ENCODE data around the gene PSD4.

Gene PSD4

DNA sequence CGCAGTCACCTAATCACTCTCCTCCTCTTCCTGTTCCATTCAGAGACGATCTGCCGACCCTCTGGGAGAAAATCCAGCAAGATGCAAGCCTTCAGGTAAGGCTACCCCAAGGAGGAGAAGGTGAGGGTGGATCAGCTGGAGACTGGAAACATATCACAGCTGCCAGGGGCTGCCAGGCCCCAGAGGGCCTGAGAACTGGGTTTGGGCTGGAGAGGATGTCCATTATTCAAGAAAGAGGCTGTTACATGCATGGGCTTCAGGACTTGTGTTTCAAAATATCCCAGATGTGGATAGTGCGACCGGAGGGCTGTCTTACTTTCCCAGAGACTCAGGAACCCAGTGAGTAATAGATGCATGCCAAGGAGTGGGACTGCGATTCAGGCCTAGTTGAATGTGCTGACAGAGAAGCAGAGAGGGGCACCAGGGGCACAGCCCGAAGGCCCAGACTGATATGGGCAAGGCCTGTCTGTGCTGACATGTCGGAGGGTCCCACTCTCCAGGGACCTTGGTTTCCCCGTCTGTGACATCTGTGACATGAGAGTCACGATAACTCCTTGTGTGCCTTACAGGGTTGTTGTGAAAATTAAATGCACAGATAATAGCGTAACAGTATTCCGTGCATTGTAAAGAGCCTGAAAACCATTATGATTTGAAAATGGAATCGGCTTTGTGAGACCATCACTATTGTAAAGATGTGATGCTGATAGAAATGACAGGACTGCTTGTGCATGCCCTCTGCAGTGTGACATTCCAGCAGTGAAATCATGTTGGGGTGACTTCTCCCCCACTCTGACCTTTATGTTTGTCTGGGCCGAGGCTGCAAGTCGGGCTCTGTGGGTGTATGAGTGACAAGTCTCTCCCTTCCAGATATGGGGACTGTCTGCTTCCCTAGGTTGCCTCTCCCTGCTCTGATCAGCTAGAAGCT is 45.9 kb upstream of the PSD4 start:
- CTCF ChIA-PET: interaction anchor here (0.7 to 2.0 kb wide), 2 partner anchors 10 to 146 kb away, joined by 3 to 12 read pairs; no protein-coding TSS in a partner anchor
- POLR2A ChIA-PET: no interaction called here
- no peak for DNase-seq (ENCODE audit: extremely low spot score)
- TF ChIP-seq NFRKB (IDR thresholded peaks at IDR 0.05): no peak
- no peak for TF ChIP-seq FOXK2 (IDR thresholded peaks at IDR 0.05)
- no peak for TF ChIP-seq L3MBTL2 (conservative IDR thresholded peaks at IDR 0.05)
- TF ChIP-seq FOXA1 (IDR thresholded peaks at IDR 0.05): no peak
- TF ChIP-seq FOXM1 (IDR thresholded peaks at IDR 0.05; ENCODE audit: borderline replicate concordance): no peak
- TF ChIP-seq SP1 (IDR thresholded peaks at IDR 0.05): no peak

DNA sequence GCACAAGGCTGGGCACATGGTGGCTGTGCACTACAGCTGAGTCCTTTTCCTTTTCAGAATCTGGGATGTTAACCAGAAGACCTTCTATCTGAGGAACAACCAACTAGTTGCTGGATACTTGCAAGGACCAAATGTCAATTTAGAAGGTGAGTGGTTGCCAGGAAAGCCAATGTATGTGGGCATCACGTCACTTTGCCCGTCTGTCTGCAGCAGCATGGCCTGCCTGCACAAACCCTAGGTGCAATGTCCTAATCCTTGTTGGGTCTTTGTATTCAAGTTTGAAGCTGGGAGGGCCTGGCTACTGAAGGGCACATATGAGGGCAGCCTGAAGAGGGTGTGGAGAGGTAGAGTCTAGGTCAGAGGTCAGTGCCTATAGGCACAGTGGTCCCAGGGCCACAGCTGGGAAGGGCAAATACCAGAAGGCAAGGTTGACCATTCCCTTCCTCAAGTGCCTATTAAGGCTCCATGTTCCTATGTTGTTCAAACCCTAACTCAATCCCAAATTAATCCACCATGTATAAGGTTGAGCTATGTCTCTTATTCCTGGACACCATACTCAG is 44.2 kb upstream of the PSD4 start:
- no peak for TF ChIP-seq L3MBTL2 (conservative IDR thresholded peaks at IDR 0.05)
- TF ChIP-seq FOXA1 (IDR thresholded peaks at IDR 0.05): no peak
- no peak for TF ChIP-seq HDGF (IDR thresholded peaks at IDR 0.05; ENCODE audit: borderline replicate concordance)
- TF ChIP-seq ZNF384 (IDR thresholded peaks at IDR 0.05): no peak
- no peak for TF ChIP-seq NFRKB (IDR thresholded peaks at IDR 0.05)
- TF ChIP-seq LEF1 (IDR thresholded peaks at IDR 0.05; ENCODE audit: borderline replicate concordance): no peak
- no peak for TF ChIP-seq ELF4 (IDR thresholded peaks at IDR 0.05)
- no peak for TF ChIP-seq SUZ12 (IDR thresholded peaks at IDR 0.05)
- TF ChIP-seq SP1 (IDR thresholded peaks at IDR 0.05): no peak
- no peak for TF ChIP-seq ARNT (IDR thresholded peaks at IDR 0.05)
- DNase-seq (ENCODE audit: extremely low spot score): no peak
- POLR2A ChIA-PET: no interaction called here
- CTCF ChIA-PET: interaction anchor here (2.0 kb wide), 1 partner anchor 8 kb away, joined by 12 read pairs; no protein-coding TSS in a partner anchor

DNA sequence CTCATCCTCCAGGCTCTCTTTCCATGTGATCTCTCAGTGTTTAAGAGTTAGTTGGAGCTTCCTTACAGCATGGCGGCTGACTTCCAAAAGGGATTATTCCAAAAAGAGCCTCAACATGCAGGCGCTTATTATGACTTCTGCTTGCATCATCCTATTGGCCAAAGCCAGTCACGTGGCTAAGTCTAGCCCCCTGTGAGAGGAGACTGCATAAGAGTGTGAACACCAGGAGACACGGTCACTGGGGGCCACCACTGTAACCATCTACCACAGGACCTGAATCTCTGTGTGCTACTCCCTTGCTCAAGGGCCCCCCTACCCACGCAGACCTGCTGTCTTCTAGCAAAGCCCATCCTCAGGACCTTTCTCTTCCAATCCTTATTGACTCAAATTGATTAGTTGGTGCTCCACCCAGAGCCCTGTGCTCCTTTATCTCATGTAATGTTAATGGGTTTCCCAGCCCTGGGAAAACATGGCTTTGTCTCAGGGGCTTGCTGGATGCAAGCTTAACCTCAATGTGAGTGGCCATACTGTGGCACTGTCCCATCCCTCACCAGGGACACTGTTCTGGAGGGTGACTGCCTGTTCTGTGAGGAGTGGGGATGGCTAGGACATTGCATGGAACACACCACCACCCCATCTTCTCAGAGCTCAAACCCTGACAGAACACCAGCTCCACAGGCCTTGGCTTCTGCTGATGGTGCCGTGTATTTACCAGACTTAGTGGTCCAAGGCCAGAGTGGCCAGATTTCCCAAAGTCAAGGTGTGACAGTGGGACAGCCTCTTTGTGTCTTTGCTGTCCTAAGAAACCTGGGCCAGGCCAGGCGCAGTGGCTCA is 42.2 kb upstream of the PSD4 start:
- ChIA-PET CTCF (no interaction called here), POLR2A (no interaction called here)
- DNase-seq (ENCODE audit: extremely low spot score): no peak
- no peak for TF ChIP-seq SP1 (IDR thresholded peaks at IDR 0.05)
- no peak for TF ChIP-seq NFRKB (IDR thresholded peaks at IDR 0.05)
- no peak for TF ChIP-seq BHLHE40 (IDR thresholded peaks at IDR 0.05; ENCODE audit: borderline replicate concordance)
- no peak for TF ChIP-seq ZNF384 (IDR thresholded peaks at IDR 0.05)
- TF ChIP-seq L3MBTL2 (conservative IDR thresholded peaks at IDR 0.05): no peak
- TF ChIP-seq SUZ12 (IDR thresholded peaks at IDR 0.05): no peak
- TF ChIP-seq ELF4 (IDR thresholded peaks at IDR 0.05): no peak
- no peak for TF ChIP-seq FOXM1 (IDR thresholded peaks at IDR 0.05; ENCODE audit: borderline replicate concordance)
- no peak for TF ChIP-seq TARDBP (IDR thresholded peaks at IDR 0.05)
- no peak for TF ChIP-seq FOXK2 (IDR thresholded peaks at IDR 0.05)
- no peak for TF ChIP-seq LEF1 (IDR thresholded peaks at IDR 0.05; ENCODE audit: borderline replicate concordance)
- no peak for TF ChIP-seq FOXA1 (IDR thresholded peaks at IDR 0.05)
- TF ChIP-seq, protein P1, sequence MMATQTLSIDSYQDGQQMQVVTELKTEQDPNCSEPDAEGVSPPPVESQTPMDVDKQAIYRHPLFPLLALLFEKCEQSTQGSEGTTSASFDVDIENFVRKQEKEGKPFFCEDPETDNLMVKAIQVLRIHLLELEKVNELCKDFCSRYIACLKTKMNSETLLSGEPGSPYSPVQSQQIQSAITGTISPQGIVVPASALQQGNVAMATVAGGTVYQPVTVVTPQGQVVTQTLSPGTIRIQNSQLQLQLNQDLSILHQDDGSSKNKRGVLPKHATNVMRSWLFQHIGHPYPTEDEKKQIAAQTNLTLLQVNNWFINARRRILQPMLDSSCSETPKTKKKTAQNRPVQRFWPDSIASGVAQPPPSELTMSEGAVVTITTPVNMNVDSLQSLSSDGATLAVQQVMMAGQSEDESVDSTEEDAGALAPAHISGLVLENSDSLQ (IDR thresholded peaks at IDR 0.05): no peak
- TF ChIP-seq CTBP1 (IDR thresholded peaks at IDR 0.05; ENCODE audit: borderline replicate concordance): no peak
- TF ChIP-seq ARNT (IDR thresholded peaks at IDR 0.05): no peak
- TF ChIP-seq HDGF (IDR thresholded peaks at IDR 0.05; ENCODE audit: borderline replicate concordance): no peak

DNA sequence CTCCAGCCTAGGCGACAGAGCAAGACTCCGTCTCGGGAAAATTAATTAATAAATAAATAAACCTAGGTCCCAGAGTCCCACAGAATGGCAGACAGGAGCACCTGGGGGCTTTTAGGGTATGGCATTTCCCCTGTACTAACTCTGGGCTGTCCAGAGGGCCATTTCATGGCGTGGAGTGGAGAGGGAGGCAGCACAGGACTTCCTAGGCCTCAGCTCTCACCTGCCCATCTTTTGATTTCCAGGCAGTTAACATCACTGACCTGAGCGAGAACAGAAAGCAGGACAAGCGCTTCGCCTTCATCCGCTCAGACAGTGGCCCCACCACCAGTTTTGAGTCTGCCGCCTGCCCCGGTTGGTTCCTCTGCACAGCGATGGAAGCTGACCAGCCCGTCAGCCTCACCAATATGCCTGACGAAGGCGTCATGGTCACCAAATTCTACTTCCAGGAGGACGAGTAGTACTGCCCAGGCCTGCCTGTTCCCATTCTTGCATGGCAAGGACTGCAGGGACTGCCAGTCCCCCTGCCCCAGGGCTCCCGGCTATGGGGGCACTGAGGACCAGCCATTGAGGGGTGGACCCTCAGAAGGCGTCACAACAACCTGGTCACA is 41.3 kb upstream of the PSD4 start:
- no peak for DNase-seq (ENCODE audit: extremely low spot score)
- TF ChIP-seq SP1 (IDR thresholded peaks at IDR 0.05) (no peak), NFRKB (IDR thresholded peaks at IDR 0.05) (no peak), L3MBTL2 (conservative IDR thresholded peaks at IDR 0.05) (no peak), ZNF384 (IDR thresholded peaks at IDR 0.05) (no peak), LEF1 (IDR thresholded peaks at IDR 0.05; ENCODE audit: borderline replicate concordance) (no peak), BHLHE40 (IDR thresholded peaks at IDR 0.05; ENCODE audit: borderline replicate concordance) (no peak), ARNT (IDR thresholded peaks at IDR 0.05) (no peak), ELF4 (IDR thresholded peaks at IDR 0.05) (no peak)
- ChIA-PET CTCF (no interaction called here), POLR2A (no interaction called here)

DNA sequence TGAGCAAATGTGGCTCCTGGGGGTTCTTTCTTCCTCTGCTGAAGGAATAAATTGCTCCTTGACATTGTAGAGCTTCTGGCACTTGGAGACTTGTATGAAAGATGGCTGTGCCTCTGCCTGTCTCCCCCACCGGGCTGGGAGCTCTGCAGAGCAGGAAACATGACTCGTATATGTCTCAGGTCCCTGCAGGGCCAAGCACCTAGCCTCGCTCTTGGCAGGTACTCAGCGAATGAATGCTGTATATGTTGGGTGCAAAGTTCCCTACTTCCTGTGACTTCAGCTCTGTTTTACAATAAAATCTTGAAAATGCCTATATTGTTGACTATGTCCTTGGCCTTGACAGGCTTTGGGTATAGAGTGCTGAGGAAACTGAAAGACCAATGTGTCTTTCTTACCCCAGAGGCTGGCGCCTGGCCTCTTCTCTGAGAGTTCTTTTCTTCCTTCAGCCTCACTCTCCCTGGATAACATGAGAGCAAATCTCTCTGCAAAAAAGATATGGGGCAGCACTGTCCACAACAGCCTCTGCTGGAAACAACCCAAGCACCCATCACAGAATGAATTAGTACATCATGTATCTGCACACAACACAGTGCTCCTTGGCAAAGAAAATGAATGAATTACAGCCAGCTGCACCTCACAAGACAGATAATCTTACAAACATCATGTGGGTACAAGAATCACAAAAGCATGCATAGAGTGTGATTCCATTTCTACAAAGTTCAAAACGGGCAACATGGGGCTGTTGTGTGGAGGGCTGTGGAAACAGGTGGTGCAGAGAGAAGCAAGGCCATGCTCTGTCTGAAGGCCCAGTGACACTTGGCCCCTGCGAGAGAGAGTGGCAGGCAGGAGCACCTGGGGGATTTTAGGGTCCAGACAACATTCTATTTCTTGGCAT is 39.8 kb upstream of the PSD4 start:
- no peak for DNase-seq (ENCODE audit: extremely low spot score)
- POLR2A ChIA-PET: no interaction called here
- no peak for TF ChIP-seq CTBP1 (IDR thresholded peaks at IDR 0.05; ENCODE audit: borderline replicate concordance)
- TF ChIP-seq FOXM1 (IDR thresholded peaks at IDR 0.05; ENCODE audit: borderline replicate concordance): no peak
- TF ChIP-seq ZNF384 (IDR thresholded peaks at IDR 0.05): no peak
- no peak for TF ChIP-seq ELF4 (IDR thresholded peaks at IDR 0.05)
- no peak for TF ChIP-seq FOXK2 (IDR thresholded peaks at IDR 0.05)
- TF ChIP-seq, protein P1 (IDR thresholded peaks at IDR 0.05): no peak
- TF ChIP-seq L3MBTL2 (conservative IDR thresholded peaks at IDR 0.05): no peak
- no peak for TF ChIP-seq SP1 (IDR thresholded peaks at IDR 0.05)
- no peak for TF ChIP-seq HDGF (IDR thresholded peaks at IDR 0.05; ENCODE audit: borderline replicate concordance)
- no peak for TF ChIP-seq NFRKB (IDR thresholded peaks at IDR 0.05)
- TF ChIP-seq SUZ12 (IDR thresholded peaks at IDR 0.05): no peak
- no peak for TF ChIP-seq FOXA1 (IDR thresholded peaks at IDR 0.05)
- no peak for TF ChIP-seq BHLHE40 (IDR thresholded peaks at IDR 0.05; ENCODE audit: borderline replicate concordance)
- TF ChIP-seq TARDBP (IDR thresholded peaks at IDR 0.05): no peak
- no peak for TF ChIP-seq LEF1 (IDR thresholded peaks at IDR 0.05; ENCODE audit: borderline replicate concordance)
- TF ChIP-seq ARNT (IDR thresholded peaks at IDR 0.05): no peak
- CTCF ChIA-PET: interaction anchor here (1.1 to 4.5 kb wide), 3 partner anchors 65 to 70 kb away, joined by 3 to 62 read pairs (median 3); no protein-coding TSS in a partner anchor
